HEK293 (cell line): ENCODE results near the gene SYNJ2.

ENCODE experiments used
- CTCF ChIA-PET: fragments of 350-600 bp; formaldehyde crosslinking; extraction: SDS; loops from one replicate; lab custom pipeline; 2021; ENCODE audit warnings: antibody characterized with exemption; lab: Yijun Ruan, JAX
- POLR2A ChIA-PET: fragments of 300-600 bp; formaldehyde crosslinking; extraction: SDS; loops from one replicate; lab custom pipeline; 2020; ENCODE audit warnings: antibody characterized with exemption, inconsistent platforms; lab: Yijun Ruan, JAX
- H3K27ac ChIP-seq: fragments of 200-500 bp; sonication (Bioruptor generic); 2 replicates; pipeline ENCODE4 v1.5.1; 2014; ENCODE audit warnings: low read depth, low read length, control low read depth, inconsistent platforms; ENCODE audit errors: extremely low read depth
- H3K36me3 ChIP-seq, 2 experiments: fragments of 200-500 bp in 1 of 2; sonication (Bioruptor generic) in 1 of 2; 1 replicate in 1 of 2; 2 replicates in 1 of 2; pipeline ENCODE4 v1.5.1; 2014 to 2017; ENCODE audit warnings: inconsistent platforms in 2 of 2, low read length in 2 of 2; ENCODE audit not compliant: control insufficient read depth in 2 of 2, insufficient read depth in 1 of 2
- H3K4me1 ChIP-seq: fragments of 200-500 bp; sonication (Bioruptor generic); 2 replicates; pipeline ENCODE4 v1.5.1; 2014; ENCODE audit warnings: mild to moderate bottlenecking, low read length, inconsistent platforms; ENCODE audit not compliant: control insufficient read depth, insufficient read depth
- H3K4me3 ChIP-seq: 2 replicates; pipeline ENCODE4 v1.5.1; 2011; ENCODE audit warnings: low read depth, mild to moderate bottlenecking, control low read depth, low read length, moderate library complexity
- H3K9me3 ChIP-seq: fragments of 200-500 bp; sonication (Bioruptor generic); 2 replicates; pipeline ENCODE4 v1.5.1; 2014; ENCODE audit warnings: low read depth, low read length, inconsistent platforms; ENCODE audit not compliant: control insufficient read depth, insufficient read depth
- BCL6B ChIP-seq: fragments of 450-650 bp; formaldehyde crosslinking; IDR thresholded peaks from 2 replicates; pipeline ENCODE4 v1.5.1; 2017; ENCODE audit warnings: missing biosample characterization, missing genetic modification characterization
- OVOL3 ChIP-seq: fragments of 450-650 bp; formaldehyde crosslinking; IDR thresholded peaks from 2 replicates; pipeline ENCODE4 v1.5.1; 2016; ENCODE audit warnings: missing biosample characterization, missing genetic modification characterization
- PBX3 ChIP-seq: sonication (generic); formaldehyde crosslinking; IDR thresholded peaks from 2 replicates; pipeline ENCODE4 v1.8.1; 2022; ENCODE audit warnings: mild to moderate bottlenecking, moderate library complexity, missing genetic modification reagents
- SALL2 ChIP-seq: fragments of 450-650 bp; formaldehyde crosslinking; IDR thresholded peaks from 2 replicates; pipeline ENCODE4 v1.5.0; 2017; ENCODE audit warnings: missing biosample characterization, mild to moderate bottlenecking, missing genetic modification characterization, borderline replicate concordance
- SETDB1 ChIP-seq: IDR thresholded peaks from one replicate; pipeline ENCODE4 v1.6.1; 2017; ENCODE audit warnings: mild to moderate bottlenecking, low read length, moderate library complexity, mixed read lengths; ENCODE audit not compliant: insufficient read length
- TRIM28 ChIP-seq: IDR thresholded peaks from 2 replicates; pipeline ENCODE4 v1.6.1; 2011; ENCODE audit warnings: low read length, control low read depth, borderline replicate concordance
- TSHZ1 ChIP-seq: fragments of 450-650 bp; formaldehyde crosslinking; IDR thresholded peaks from 2 replicates; pipeline ENCODE4 v1.5.1; 2016; ENCODE audit warnings: missing biosample characterization, missing genetic modification characterization, borderline replicate concordance
- ZEB2 ChIP-seq: fragments of 450-650 bp; formaldehyde crosslinking; IDR thresholded peaks from 2 replicates; pipeline ENCODE4 v1.5.1; 2016; ENCODE audit warnings: missing biosample characterization, missing genetic modification characterization
- ZFP37 ChIP-seq: fragments of 450-650 bp; formaldehyde crosslinking; IDR thresholded peaks from 2 replicates; pipeline ENCODE4 v1.5.1; 2016; ENCODE audit warnings: missing biosample characterization, missing genetic modification characterization
- ZNF266 ChIP-seq: fragments of 450-650 bp; formaldehyde crosslinking; IDR thresholded peaks from 2 replicates; pipeline ENCODE4 v1.5.1; 2016; ENCODE audit warnings: missing biosample characterization, missing genetic modification characterization, low read depth
- ZNF473 ChIP-seq: fragments of 450-650 bp; formaldehyde crosslinking; IDR thresholded peaks from 2 replicates; pipeline ENCODE4 v1.5.1; 2017; ENCODE audit warnings: missing biosample characterization, missing genetic modification characterization
- ZNF518A ChIP-seq: fragments of 450-650 bp; formaldehyde crosslinking; conservative IDR thresholded peaks from 2 replicates; pipeline ENCODE4 v1.5.1; 2016; ENCODE audit warnings: low read depth, missing biosample characterization, missing genetic modification characterization
- ZNF548 ChIP-seq: fragments of 450-650 bp; formaldehyde crosslinking; IDR thresholded peaks from 2 replicates; pipeline ENCODE4 v1.5.1; 2016; ENCODE audit warnings: missing biosample characterization, missing genetic modification characterization
- ZNF580 ChIP-seq: fragments of 450-650 bp; formaldehyde crosslinking; IDR thresholded peaks from 2 replicates; pipeline ENCODE4 v1.5.1; 2016; ENCODE audit warnings: missing biosample characterization, missing genetic modification characterization
- ZNF600 ChIP-seq: fragments of 450-650 bp; formaldehyde crosslinking; IDR thresholded peaks from 2 replicates; pipeline ENCODE4 v1.5.1; 2016; ENCODE audit warnings: missing biosample characterization, missing genetic modification characterization
- TF ChIP-seq, protein P1 (sequence below): fragments of 450-650 bp; formaldehyde crosslinking; IDR thresholded peaks from 2 replicates; pipeline ENCODE4 v1.5.1; 2016; ENCODE audit warnings: missing biosample characterization, missing genetic modification characterization

The SYNJ2 gene

GRCh38 chr6:157965387-157965786 is 16.3 kb upstream of the SYNJ2 start:
- CTCF ChIA-PET: interaction anchor here (0.6 to 0.7 kb wide), 3 partner anchors 19 to 298 kb away, joined by 3 read pairs; no protein-coding TSS in a partner anchor
- H3K36me3 ChIP-seq: no peaks in the 10 kb centered on the region
- H3K27ac ChIP-seq: no peak overlapping the region
- H3K4me3 ChIP-seq: no peak overlapping the region
- H3K4me1 ChIP-seq: no peaks in the 10 kb centered on the region
- POLR2A ChIA-PET: no interaction called here
- TF ChIP-seq SETDB1 (peak; percentile 71), TRIM28 (peak; percentile 55), ZNF600 (tag by site-specific recombination) (no peak), ZNF580 (peak; percentile 77)
- TF ChIP-seq, protein P1, sequence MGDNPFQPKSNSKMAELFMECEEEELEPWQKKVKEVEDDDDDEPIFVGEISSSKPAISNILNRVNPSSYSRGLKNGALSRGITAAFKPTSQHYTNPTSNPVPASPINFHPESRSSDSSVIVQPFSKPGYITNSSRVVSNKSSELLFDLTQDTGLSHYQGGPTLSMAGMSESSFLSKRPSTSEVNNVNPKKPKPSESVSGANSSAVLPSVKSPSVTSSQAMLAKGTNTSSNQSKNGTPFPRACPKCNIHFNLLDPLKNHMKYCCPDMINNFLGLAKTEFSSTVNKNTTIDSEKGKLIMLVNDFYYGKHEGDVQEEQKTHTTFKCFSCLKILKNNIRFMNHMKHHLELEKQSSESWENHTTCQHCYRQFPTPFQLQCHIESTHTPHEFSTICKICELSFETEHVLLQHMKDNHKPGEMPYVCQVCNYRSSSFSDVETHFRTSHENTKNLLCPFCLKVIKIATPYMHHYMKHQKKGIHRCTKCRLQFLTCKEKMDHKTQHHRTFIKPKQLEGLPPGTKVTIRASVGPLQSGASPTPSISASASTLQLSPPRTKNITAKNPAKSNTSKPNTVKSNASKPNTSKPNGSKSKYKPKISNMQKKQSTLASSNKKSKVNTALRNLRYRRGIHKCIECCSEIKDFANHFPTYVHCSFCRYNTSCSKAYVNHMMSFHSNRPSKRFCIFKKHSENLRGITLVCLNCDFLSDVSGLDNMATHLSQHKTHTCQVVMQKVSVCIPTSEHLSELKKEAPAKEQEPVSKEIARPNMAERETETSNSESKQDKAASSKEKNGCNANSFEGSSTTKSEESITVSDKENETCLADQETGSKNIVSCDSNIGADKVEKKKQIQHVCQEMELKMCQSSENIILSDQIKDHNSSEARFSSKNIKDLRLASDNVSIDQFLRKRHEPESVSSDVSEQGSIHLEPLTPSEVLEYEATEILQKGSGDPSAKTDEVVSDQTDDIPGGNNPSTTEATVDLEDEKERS (tag by site-specific recombination): peak; percentile 94
- no peaks in the 10 kb centered on the region for H3K9me3 ChIP-seq

DNA sequence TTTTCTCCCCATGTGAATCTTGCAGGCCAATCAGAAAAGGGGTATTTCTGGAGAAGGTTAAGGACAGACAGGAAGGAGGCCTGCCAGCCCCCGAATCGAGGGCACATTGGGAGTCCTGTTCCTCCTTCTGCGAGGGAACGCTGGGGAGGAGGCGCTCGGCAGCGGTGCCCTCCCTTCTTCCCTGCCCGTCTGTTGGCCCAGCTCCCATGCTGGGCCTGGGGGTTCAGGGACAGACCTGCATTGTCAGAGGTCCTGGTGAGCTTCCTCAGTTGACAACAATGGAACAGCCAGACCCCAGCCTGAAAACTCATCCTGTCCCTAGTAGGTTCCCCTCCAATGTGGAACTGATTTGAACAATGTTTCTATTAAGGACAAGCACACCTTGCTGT is 15.1 kb upstream of the SYNJ2 start:
- Histone ChIP-seq H3K36me3 (no peaks in the 10 kb centered on the region), H3K27ac (no peak overlapping the region), H3K9me3 (no peaks in the 10 kb centered on the region), H3K4me1 (no peaks in the 10 kb centered on the region), H3K4me3 (no peak overlapping the region)
- CTCF ChIA-PET: interaction anchor here (0.6 kb wide), 1 partner anchor 627 kb away, joined by 3 read pairs; no protein-coding TSS in a partner anchor
- POLR2A ChIA-PET: no interaction called here
- no peak for TF ChIP-seq ZFP37
- no peak for TF ChIP-seq ZEB2 (tag by site-specific recombination)
- TF ChIP-seq PBX3 (CRISPR knock-in tag): no peak
- no peak for TF ChIP-seq ZNF518A
- TF ChIP-seq OVOL3 (tag by site-specific recombination): no peak
- TF ChIP-seq ZNF266 (tag by site-specific recombination): no peak
- no peak for TF ChIP-seq ZNF473 (tag by site-specific recombination)
- no peak for TF ChIP-seq TSHZ1 (tag by site-specific recombination)
- no peak for TF ChIP-seq ZNF548
- TF ChIP-seq BCL6B (tag by site-specific recombination): no peak
- TF ChIP-seq SALL2 (tag by site-specific recombination): no peak
